Neural progenitor cell (in vitro differentiated cells): ENCODE results near the gene HNRNPM. TPM values are rescaled to one million over a fixed set of nuclear protein-coding genes. Genes with fewer than 3 reads are reported as not detected.
"Not testable (repeated sequence)": the region's sequence is repeated elsewhere in the genome, so short reads cannot be mapped to it uniquely, and the experiment has no call there.

Source experiments
- DNase-seq: peaks from one replicate; pipeline ENCODE4 v3.0.0-alpha.2; 2016; ENCODE audit warnings: low spot score
- H2AFZ ChIP-seq: fragments of 200-600 bp; sonication (generic); replicated peaks from 2 replicates; pipeline ENCODE4 v1.6.1; 2016; ENCODE audit warnings: antibody characterized with exemption
- H3F3A ChIP-seq: fragments of 200-600 bp; sonication (generic); 2 replicates; pipeline ENCODE4 v1.6.1; 2016; ENCODE audit warnings: antibody characterized with exemption, low read depth
- H3K27ac ChIP-seq: fragments of 200-600 bp; sonication (generic); 2 replicates; pipeline ENCODE4 v1.5.1; 2016; ENCODE audit warnings: mild to moderate bottlenecking
- H3K27me3 ChIP-seq: fragments of 200-600 bp; sonication (generic); 2 replicates; pipeline ENCODE4 v1.6.1; 2016; ENCODE audit warnings: mild to moderate bottlenecking, moderate library complexity
- H3K36me3 ChIP-seq: fragments of 200-600 bp; sonication (generic); 2 replicates; pipeline ENCODE4 v1.5.1; 2016
- H3K4me1 ChIP-seq: fragments of 200-600 bp; sonication (generic); 2 replicates; pipeline ENCODE4 v1.6.1; 2016; ENCODE audit warnings: mixed run types
- H3K4me2 ChIP-seq: fragments of 200-600 bp; sonication (generic); 2 replicates; pipeline ENCODE4 v1.6.1; 2016
- H3K4me3 ChIP-seq: fragments of 200-600 bp; sonication (generic); 2 replicates; pipeline ENCODE4 v1.5.1; 2016
- H3K79me2 ChIP-seq: fragments of 200-600 bp; sonication (generic); 2 replicates; pipeline ENCODE4 v1.6.1; 2016; ENCODE audit warnings: low read depth
- H3K9ac ChIP-seq: fragments of 200-600 bp; sonication (generic); 2 replicates; pipeline ENCODE4 v1.6.1; 2016
- H3K9me3 ChIP-seq: fragments of 200-600 bp; sonication (generic); 2 replicates; pipeline ENCODE4 v1.5.1; 2016; ENCODE audit warnings: low read depth
- H4K20me1 ChIP-seq: fragments of 200-600 bp; sonication (generic); 2 replicates; pipeline ENCODE4 v1.6.1; 2016; ENCODE audit warnings: low read depth
- H3K27ac Mint-ChIP-seq: 3 replicates; pipeline ENCODE4 v1.8.0; 2021; ENCODE audit warnings: mixed read lengths
- H3K27me3 Mint-ChIP-seq: 2 replicates; pipeline ENCODE4 v1.8.0; 2022; ENCODE audit warnings: low read depth, mild to moderate bottlenecking, inconsistent platforms, moderate library complexity, mixed read lengths; ENCODE audit not compliant: insufficient read depth
- H3K36me3 Mint-ChIP-seq: 3 replicates; pipeline ENCODE4 v1.8.0; 2021; ENCODE audit warnings: mixed read lengths
- H3K4me1 Mint-ChIP-seq: 3 replicates; pipeline ENCODE4 v1.8.0; 2021; ENCODE audit warnings: mixed read lengths
- H3K4me3 Mint-ChIP-seq: 3 replicates; pipeline ENCODE4 v1.8.0; 2021; ENCODE audit warnings: mild to moderate bottlenecking, moderate library complexity, mixed read lengths
- H3K9me3 Mint-ChIP-seq: 3 replicates; pipeline ENCODE4 v1.8.0; 2020; ENCODE audit warnings: mixed read lengths
- CTCF ChIP-seq: fragments of 200-600 bp; sonication (generic); IDR thresholded peaks from 2 replicates; pipeline ENCODE4 v1.5.1; 2017; ENCODE audit warnings: antibody characterized with exemption, mild to moderate bottlenecking
- EZH2 ChIP-seq: fragments of 200-600 bp; sonication (generic); IDR thresholded peaks from 2 replicates; pipeline ENCODE4 v1.6.1; 2017; ENCODE audit warnings: antibody characterized with exemption, mild to moderate bottlenecking, moderate library complexity
- EZH2phosphoT487 ChIP-seq: fragments of 200-600 bp; sonication (generic); IDR thresholded peaks from 2 replicates; pipeline ENCODE4 v1.6.1; 2017; ENCODE audit warnings: antibody characterized with exemption
- total RNA-seq: library from RNA; depleted of rRNA; stranded (reverse); fragments of >200 nt; gene quantifications from 2 replicates; pipeline ENCODE4 v1.2.3, GENCODE V29; 2015; ENCODE audit warnings: low replicate concordance

Gene HNRNPM
- total RNA-seq, 1 donor from 2014 or later, result 118 TPM

- Histone ChIP-seq H3K27ac (no peak overlapping the region), H3K79me2 (peaks cover 13% of the 10 kb centered on the region), H3K27me3 (no peaks in the 10 kb centered on the region), H3K4me1 (no peaks in the 10 kb centered on the region), H3K36me3 (no peaks in the 10 kb centered on the region), H3F3A (no peaks in the 10 kb centered on the region), H3K4me2 (no peak overlapping the region), H4K20me1 (peaks cover 8% of the 10 kb centered on the region), H3K9ac (no peak overlapping the region), H3K4me3 (no peak overlapping the region), H3K9me3 (no peaks in the 10 kb centered on the region), H2AFZ (no peak overlapping the region)
- DNase-seq, result no peak
- peaks cover 2% of the 10 kb centered on the region for H3K27me3 Mint-ChIP-seq
- TF ChIP-seq EZH2 (no peak), CTCF (no peak), EZH2phosphoT487 (no peak)
- no peak overlapping the region for H3K27ac Mint-ChIP-seq
- H3K9me3 Mint-ChIP-seq, result no peaks in the 10 kb centered on the region
- peaks cover 15% of the 10 kb centered on the region for H3K36me3 Mint-ChIP-seq
- H3K4me3 Mint-ChIP-seq, result no peak overlapping the region
- H3K4me1 Mint-ChIP-seq, result no peaks in the 10 kb centered on the region
Measured at GRCh38 chr19:8403098-8403819, 41.5 kb upstream of the HNRNPM start.

- TF ChIP-seq EZH2phosphoT487 (no peak), EZH2 (no peak), CTCF (no peak)
- DNase-seq, result no peak
- peaks cover 4% of the 10 kb centered on the region for H4K20me1 ChIP-seq
- Mint-ChIP-seq H3K9me3 (no peaks in the 10 kb centered on the region), H3K36me3 (peaks cover 15% of the 10 kb centered on the region), H3K27ac (no peak overlapping the region), H3K4me3 (no peak overlapping the region), H3K4me1 (no peaks in the 10 kb centered on the region), H3K27me3 (peaks cover 2% of the 10 kb centered on the region)
- no peaks in the 10 kb centered on the region for H3K9me3 ChIP-seq
- no peaks in the 10 kb centered on the region for H3F3A ChIP-seq
- no peak overlapping the region for H2AFZ ChIP-seq
- H3K27ac ChIP-seq, result no peak overlapping the region
- no peak overlapping the region for H3K9ac ChIP-seq
- no peaks in the 10 kb centered on the region for H3K4me1 ChIP-seq
- peaks cover 8% of the 10 kb centered on the region for H3K79me2 ChIP-seq
- no peaks in the 10 kb centered on the region for H3K27me3 ChIP-seq
- H3K4me3 ChIP-seq, result no peak overlapping the region
- no peaks in the 10 kb centered on the region for H3K36me3 ChIP-seq
- no peak overlapping the region for H3K4me2 ChIP-seq
Measured at GRCh38 chr19:8403820-8404109, 41.0 kb upstream of the HNRNPM start.

DNA sequence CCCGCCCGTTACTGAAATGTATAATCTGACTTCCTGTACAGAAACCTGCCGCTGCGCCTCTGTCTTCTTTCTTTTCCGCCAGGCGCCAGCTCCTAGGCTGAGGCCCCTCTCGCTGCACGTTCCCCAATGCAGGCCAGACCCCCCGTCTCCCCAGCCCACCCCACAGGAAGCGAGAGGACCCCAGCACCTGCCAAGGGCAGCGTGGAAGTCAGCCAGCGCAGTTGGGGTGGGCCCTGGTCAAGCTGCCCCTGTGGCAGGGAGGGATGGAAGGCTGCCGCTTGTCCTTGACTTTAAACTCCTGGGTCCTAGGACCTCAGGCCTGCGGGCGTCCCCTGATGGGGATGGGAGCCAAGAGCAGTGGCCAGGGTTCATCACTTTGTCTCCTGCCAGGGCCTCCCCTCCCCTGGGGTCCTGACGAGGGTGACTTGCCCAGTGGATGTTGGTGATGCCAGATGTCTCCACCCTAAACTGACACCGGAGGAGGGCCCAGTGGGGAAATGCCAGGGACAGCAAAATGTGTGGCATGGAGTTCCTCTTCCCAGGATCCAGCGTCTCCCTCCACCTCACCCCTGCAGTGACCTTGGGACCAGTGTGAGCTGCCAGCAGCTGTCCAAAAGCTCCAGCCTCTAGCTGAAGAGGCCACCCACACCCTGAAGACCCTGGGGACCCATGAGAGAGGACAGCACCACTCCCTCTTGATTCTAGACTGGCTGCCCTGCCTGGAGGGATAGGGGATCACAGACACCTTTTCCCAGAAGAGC, 40.2 kb upstream of the HNRNPM start:
- peaks cover 2% of the 10 kb centered on the region for H3K27me3 Mint-ChIP-seq
- H3K27me3 ChIP-seq, result no peaks in the 10 kb centered on the region
- H3K4me2 ChIP-seq, result no peak overlapping the region
- H2AFZ ChIP-seq, result no peak overlapping the region
- no peak overlapping the region for H3K4me3 Mint-ChIP-seq
- no peaks in the 10 kb centered on the region for H4K20me1 ChIP-seq
- H3K36me3 ChIP-seq, result no peaks in the 10 kb centered on the region
- no peak for TF ChIP-seq CTCF
- no peak for TF ChIP-seq EZH2phosphoT487
- TF ChIP-seq EZH2, result no peak
- no peaks in the 10 kb centered on the region for H3K4me1 ChIP-seq
- DNase-seq, result no peak
- H3K79me2 ChIP-seq, result no peaks in the 10 kb centered on the region
- H3K4me3 ChIP-seq, result no peak overlapping the region
- H3F3A ChIP-seq, result no peaks in the 10 kb centered on the region
- no peak overlapping the region for H3K27ac Mint-ChIP-seq
- no peak overlapping the region for H3K27ac ChIP-seq
- H3K9ac ChIP-seq, result no peak overlapping the region
- H3K4me1 Mint-ChIP-seq, result no peaks in the 10 kb centered on the region
- no peaks in the 10 kb centered on the region for H3K9me3 ChIP-seq
- peaks cover 15% of the 10 kb centered on the region for H3K36me3 Mint-ChIP-seq
- H3K9me3 Mint-ChIP-seq, result no peaks in the 10 kb centered on the region

GRCh38 chr19:8410718-8411117, 34.1 kb upstream of the HNRNPM start:
- not testable (repeated sequence) for H3K27ac ChIP-seq, H2AFZ ChIP-seq, H3K9ac ChIP-seq, H3K9me3 Mint-ChIP-seq, DNase-seq, H4K20me1 ChIP-seq, H3K79me2 ChIP-seq, H3K27me3 ChIP-seq, H3K36me3 Mint-ChIP-seq, H3F3A ChIP-seq, H3K4me3 ChIP-seq, H3K4me1 Mint-ChIP-seq, H3K4me1 ChIP-seq, H3K27me3 Mint-ChIP-seq, H3K4me2 ChIP-seq, H3K36me3 ChIP-seq, H3K9me3 ChIP-seq
- H3K27ac Mint-ChIP-seq, result peak overlapping the region; percentile 42
- peak overlapping the region; percentile 50 for H3K4me3 Mint-ChIP-seq
